Measurements from ENCODE around the gene COL27A1.

COL27A1 gene

DNA sequence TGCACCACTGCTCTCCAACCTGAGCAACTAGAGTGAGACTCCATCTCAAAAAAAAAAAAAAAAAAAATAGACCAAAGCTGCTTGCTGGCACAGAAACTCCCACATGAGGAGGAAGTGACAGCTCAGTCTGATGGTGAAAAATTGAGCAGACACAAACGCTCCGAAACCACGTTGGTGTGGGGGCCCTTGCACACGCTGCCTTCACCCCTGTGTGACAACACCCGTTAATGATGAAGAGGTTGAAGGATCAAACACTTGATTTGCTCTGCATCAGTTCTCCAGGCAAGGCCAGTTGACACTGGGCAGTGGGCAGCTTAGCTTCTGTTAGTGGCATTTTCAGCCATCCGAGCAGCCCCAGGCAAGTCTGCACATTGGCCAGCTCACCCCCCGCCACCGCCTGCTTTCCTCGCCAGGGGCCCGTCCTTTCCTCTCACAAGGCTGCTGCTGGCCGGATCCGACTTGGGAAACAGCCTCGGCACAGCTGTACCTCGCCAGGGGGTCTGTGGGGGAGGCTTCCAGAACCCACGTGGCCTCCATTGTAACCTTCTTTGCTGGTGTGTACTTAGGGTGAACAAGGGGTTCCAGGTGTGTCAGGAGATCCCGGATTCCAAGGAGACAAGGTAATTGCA is 79.8 kb downstream of the COL27A1 start:
- TF ChIP-seq, protein P1, sequence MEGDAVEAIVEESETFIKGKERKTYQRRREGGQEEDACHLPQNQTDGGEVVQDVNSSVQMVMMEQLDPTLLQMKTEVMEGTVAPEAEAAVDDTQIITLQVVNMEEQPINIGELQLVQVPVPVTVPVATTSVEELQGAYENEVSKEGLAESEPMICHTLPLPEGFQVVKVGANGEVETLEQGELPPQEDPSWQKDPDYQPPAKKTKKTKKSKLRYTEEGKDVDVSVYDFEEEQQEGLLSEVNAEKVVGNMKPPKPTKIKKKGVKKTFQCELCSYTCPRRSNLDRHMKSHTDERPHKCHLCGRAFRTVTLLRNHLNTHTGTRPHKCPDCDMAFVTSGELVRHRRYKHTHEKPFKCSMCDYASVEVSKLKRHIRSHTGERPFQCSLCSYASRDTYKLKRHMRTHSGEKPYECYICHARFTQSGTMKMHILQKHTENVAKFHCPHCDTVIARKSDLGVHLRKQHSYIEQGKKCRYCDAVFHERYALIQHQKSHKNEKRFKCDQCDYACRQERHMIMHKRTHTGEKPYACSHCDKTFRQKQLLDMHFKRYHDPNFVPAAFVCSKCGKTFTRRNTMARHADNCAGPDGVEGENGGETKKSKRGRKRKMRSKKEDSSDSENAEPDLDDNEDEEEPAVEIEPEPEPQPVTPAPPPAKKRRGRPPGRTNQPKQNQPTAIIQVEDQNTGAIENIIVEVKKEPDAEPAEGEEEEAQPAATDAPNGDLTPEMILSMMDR (IDR thresholded peaks at IDR 0.05): no peak

DNA sequence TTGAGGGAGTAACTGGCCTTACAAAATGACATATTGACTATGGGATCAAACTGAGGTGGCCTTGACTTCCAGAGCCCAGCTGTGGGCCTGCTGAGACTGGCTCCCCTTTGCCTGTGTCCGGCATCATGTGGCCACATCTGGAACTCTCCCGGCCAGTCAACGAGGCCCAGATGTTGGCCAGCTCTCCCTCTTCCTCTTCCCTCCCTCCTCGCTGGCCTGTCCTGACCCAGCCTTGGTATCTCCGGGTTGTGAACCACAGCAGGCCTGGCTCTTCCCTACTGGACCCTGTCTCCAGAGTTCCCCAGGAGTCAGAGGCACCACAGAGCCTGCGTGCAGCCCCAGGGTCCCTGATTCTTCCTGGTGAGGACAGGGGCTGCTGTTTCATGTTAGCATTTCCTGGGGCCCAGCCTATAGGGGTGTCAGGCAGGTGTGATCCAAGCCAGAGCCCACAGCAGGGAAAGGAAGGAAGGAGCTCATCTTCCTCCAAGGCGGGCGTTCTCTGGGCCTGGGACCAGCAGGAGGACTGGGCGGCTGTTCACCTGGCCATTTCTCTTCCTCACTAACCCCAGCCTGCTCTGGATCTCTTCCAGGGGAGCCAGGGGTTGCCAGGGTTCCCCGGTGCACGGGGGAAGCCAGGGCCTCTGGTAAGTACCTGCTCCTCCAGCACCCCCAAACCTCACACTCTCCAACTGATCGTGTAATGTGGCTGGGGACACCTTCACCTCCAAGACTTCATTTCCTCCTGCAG is 81.2 kb downstream of the COL27A1 start:
- TF ChIP-seq, protein P1 (IDR thresholded peaks at IDR 0.05): no peak

DNA sequence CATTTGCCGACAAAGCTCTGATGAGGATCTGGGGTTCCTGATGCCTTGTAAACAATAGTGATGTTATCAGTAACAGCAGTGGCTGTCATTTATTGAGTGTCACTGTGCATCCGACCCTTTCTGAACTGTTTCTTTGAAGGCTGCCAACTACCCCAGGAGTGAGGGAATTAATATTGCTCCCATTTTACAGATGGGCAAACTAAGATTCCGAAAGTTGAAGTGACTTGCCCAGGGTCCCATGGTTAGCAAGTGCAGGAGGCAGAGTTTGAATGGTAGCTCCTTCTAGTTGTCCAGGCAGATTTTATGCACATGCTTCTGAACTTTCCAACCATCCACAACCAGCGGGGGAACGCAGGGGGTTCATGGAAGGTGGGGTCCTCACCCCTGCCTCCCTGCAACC is 81.9 kb downstream of the COL27A1 start:
- TF ChIP-seq, protein P1 (IDR thresholded peaks at IDR 0.05): no peak

DNA sequence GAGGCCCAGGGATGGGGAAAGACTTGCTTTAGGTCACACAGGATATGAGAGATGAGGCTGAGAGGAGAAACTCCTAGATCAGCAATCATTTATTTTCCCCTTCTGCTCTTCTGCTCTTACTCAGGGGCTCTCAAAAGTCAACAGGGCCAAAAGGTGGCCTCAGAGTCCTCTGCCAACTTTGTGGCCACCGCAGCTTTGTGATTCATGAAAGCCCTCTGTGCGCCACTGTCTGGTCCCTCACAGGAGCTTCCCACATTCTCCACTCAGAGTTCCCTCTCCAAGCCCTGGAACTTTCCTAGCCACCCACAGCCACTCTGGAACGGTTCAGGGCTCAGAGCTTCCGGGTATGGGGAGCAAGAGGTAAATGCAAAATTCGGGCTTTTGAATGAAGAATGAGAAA is 82.4 kb downstream of the COL27A1 start:
- TF ChIP-seq, protein P1 (IDR thresholded peaks at IDR 0.05): no peak

DNA sequence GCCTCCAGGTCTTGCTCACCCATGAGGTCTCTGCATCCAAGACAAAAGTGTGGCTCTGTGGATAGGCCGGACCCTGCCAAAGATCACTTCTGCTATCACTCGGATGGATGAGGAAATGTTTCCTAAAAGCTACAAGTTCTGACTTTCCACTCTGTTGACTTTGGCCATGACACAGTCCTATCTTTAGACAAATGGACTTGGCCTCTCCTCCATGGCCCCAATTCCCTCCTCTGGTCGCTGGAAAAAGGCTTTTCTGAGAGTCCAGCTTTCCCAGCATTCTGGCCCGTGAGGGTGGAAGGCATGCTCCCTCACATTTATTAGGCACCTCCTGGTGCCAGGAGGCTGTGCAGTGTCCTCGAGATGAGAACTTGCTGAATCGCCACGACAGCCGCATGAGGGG is 83.1 kb downstream of the COL27A1 start:
- TF ChIP-seq, protein P1 (IDR thresholded peaks at IDR 0.05): no peak

DNA sequence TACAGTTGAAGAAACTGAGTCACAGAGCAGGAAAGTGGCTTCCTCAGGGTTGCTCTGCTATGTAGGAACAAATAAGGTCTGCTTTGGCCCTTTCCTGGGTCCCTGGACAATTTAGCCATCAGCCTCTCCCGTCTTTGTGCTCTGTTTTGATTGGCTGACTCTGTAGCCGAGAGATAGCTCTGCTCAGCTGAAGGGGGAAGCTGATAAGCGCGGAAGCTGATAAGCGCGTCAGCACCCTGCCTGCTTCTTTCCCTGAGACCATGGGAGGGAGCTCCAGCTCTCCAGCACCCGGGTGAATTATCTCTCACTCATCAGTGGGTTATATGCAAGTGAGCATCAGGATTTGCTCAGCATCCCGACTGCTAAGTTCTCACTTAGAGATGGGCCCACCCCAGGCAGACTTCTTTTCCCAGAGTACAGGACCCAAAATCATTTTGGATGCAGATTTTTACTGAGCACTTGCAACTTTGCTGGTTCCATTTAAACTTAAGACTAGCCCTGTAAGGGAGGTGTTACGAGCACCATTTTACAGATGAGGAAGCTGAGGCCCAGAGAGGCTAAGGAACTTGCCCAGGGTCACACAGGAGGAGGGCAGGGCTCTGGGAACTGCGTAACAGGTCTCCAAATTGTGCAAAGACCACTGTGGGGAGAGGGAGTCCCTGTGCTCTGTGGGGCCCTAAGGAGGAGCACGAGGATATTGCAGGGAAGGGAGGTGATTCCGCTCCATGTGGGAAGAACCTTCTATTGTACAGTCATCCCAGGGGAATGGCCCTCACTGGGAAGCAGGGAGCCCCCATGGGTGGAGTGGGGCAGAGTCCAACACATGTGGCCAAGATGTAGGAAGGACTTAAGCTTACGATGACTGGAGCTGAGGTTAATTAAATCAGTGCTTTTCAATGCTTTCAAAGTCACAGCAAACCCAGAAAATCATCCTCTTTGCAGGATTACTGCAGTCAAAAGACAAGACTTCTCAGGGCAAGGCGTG is 83.8 kb downstream of the COL27A1 start:
- TF ChIP-seq, protein P1 (IDR thresholded peaks at IDR 0.05): no peak

DNA sequence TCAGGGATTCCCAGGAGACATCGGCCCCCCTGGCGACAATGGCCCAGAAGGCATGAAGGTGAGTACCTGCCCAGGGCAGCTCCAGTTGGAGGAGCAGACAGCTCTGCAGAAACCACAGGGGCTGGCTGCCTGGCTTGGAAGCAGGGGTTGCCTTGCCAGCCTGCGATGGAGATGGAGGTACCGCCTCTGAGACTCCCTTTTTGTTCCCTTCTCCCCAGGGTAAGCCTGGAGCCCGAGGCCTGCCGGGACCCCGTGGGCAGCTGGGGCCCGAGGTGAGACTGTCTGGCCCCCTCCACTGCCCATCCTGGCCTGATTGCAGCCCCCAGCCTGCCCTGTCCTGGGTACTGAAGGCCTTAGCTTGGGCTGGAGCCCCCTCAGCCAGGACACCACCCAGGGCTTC is 84.9 kb downstream of the COL27A1 start:
- TF ChIP-seq, protein P1 (IDR thresholded peaks at IDR 0.05): no peak
